ENCODE measurements around the gene STK33. TPM values are rescaled to one million over a fixed set of nuclear protein-coding genes. Genes with fewer than 3 reads are reported as not detected.

STK33 gene
- 0.53 and 0.77 TPM in 2 replicates for total RNA-seq

GRCh38 chr11:8593935-8594909 lies at the start of gene STK33:
Gene STK33 (minus strand): TSS chr11:8594228. CDS start chr11:8474905, 119,323 bp downstream.
- H3K4me3 ChIP-seq (ENCODE audit: low read depth, low read length): peak within 1 kb of the TSS; percentile 51
- TF ChIP-seq CTCF (IDR thresholded peaks at IDR 0.05; ENCODE audit: insufficient read depth, low read length, severe bottlenecking): no peak
- H3K27me3 ChIP-seq (ENCODE audit: control insufficient read depth, insufficient read depth, low read length): no peaks in the 10 kb centered on the region
- H3K36me3 ChIP-seq (ENCODE audit: control insufficient read depth, insufficient read depth, low read length): no peaks in the 10 kb centered on the region
- DNase-seq (ENCODE audit: low read depth) (no peak), FAIRE-seq (no peak)

DNA sequence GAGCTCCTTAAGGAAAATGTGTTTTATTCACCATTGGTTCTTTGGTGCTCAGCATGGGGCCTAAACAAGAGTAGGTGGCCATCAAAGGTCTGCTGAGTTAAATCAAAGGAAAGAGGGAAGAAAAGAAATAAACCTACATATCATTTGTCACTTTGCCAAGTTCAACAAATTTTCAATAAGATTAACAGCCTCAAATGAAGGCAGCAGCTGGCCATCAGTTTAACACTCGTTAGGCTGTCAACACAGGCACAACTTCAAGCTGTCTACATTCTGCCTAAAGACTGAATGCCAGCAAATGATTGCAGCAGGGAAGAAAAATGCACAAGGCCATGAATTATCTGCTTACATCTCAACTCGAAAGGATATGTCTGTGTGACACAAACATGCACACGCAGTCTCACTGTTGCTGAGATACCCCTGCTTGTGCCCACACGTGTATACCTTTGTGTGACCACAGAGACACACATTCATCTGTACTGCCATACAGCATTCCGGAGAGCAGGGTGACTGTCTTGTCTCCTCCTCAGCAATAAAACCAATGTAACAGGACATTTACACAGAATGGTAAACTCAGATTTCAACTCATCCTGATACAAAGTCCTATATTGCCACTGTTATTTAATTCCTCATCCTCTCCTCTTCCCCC lies 48.3 kb upstream of the STK33 start:
- no peak for TF ChIP-seq CTCF (IDR thresholded peaks at IDR 0.05; ENCODE audit: insufficient read depth, low read length, severe bottlenecking)
- DNase-seq (ENCODE audit: low read depth) (no peak), FAIRE-seq (peak; percentile 47)
- Histone ChIP-seq H3K27me3 (ENCODE audit: control insufficient read depth, insufficient read depth, low read length) (no peaks in the 10 kb centered on the region), H3K36me3 (ENCODE audit: control insufficient read depth, insufficient read depth, low read length) (peaks cover 13% of the 10 kb centered on the region), H3K4me3 (ENCODE audit: low read depth, low read length) (no peak overlapping the region)

DNA sequence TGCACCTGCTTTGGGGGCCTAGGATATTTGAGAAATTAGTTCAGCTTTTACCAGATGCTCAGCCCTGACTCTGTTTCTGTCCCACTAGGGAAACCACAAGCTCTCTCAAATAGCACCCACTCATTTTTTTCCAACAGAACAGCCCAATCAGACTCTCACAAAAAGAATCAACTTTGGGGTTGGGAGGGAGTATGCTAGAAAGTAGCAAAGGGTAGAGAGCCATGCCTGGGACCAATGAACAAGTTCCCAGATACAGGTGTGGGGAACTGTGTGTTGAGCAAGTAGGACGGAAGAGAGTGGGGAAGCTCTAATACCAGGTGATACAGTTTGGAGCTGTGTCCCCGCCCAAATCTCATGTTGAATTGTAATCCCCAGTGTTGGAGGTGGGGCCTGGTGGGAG lies 47.3 kb upstream of the STK33 start:
- no peak for DNase-seq (ENCODE audit: low read depth)
- peaks cover 13% of the 10 kb centered on the region for H3K36me3 ChIP-seq (ENCODE audit: control insufficient read depth, insufficient read depth, low read length)

DNA sequence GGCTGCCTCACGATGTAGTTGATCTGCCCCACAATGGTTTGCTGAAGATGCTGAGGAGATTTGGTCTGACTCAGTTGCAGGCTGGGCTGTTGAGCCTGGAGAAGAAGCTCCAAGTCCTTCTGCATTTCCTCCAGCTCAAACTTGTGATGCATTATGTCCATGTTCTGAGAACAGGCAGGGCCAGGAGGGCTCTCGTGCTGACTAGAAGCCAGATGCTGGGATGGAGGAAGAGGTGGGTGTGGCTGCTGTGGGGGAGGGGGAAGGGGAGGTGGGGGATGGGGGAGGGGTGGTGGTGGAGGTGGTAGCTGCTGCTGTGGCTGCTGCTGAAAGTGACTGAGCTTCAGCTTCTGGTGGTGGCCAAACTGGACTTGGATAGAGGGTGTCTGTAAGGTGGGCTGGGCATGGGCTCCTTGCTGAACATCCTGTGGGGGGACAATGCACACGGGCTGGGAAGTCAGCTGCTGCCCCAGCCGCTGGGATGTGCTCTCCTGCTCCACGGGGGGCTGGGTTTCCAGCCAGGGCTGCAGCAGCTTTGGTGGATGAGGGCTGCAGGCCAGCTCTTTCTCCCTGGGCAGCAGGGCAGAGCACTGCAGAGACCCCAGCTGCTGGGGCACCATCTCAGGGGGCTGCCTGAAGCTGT lies 46.4 kb upstream of the STK33 start:
- H3K27me3 ChIP-seq (ENCODE audit: control insufficient read depth, insufficient read depth, low read length): no peaks in the 10 kb centered on the region
- H3K4me3 ChIP-seq (ENCODE audit: low read depth, low read length): no peak overlapping the region
- no peak for TF ChIP-seq CTCF (IDR thresholded peaks at IDR 0.05; ENCODE audit: insufficient read depth, low read length, severe bottlenecking)
- peaks cover 10% of the 10 kb centered on the region for H3K36me3 ChIP-seq (ENCODE audit: control insufficient read depth, insufficient read depth, low read length)
- DNase-seq (ENCODE audit: low read depth) (no peak), FAIRE-seq (no peak)

More for the DNA sequence above, 47.3 kb upstream of the STK33 start:
- no peak overlapping the region for H3K4me3 ChIP-seq (ENCODE audit: low read depth, low read length)
- no peak for TF ChIP-seq CTCF (IDR thresholded peaks at IDR 0.05; ENCODE audit: insufficient read depth, low read length, severe bottlenecking)
- no peak for FAIRE-seq
- no peaks in the 10 kb centered on the region for H3K27me3 ChIP-seq (ENCODE audit: control insufficient read depth, insufficient read depth, low read length)

DNA sequence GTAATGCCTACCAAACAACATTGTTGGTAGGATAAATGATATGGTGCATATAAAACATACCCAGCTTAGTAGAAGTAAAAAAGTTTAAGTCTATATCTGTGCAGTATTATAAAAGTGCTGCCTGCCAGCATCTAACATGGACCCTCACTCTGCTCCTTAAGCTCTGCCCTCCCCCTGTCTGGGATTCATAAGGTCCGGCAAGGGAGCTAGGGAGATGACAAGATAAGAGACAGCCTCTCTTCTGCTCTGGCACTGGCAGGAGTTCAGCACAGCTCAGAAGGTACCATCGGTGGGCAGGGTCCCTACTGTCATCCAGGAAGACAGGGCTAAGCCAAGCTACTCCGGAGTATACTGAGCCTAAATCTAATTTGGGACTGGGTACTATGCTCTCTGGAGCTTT lies 45.6 kb upstream of the STK33 start:
- no peak for TF ChIP-seq CTCF (IDR thresholded peaks at IDR 0.05; ENCODE audit: insufficient read depth, low read length, severe bottlenecking)
- Histone ChIP-seq H3K4me3 (ENCODE audit: low read depth, low read length) (no peak overlapping the region), H3K27me3 (ENCODE audit: control insufficient read depth, insufficient read depth, low read length) (no peaks in the 10 kb centered on the region), H3K36me3 (ENCODE audit: control insufficient read depth, insufficient read depth, low read length) (peaks cover 9% of the 10 kb centered on the region)
- FAIRE-seq: no peak
- DNase-seq (ENCODE audit: low read depth): no peak
